Retinal pigment epithelial cell (primary cell): ENCODE measurements around the gene CLASRP.

Experiments used
- DNase-seq: peaks from one replicate; pipeline ENCODE4 v3.0.0-alpha.2; 2010; ENCODE audit warnings: low read depth
- H3K4me3 ChIP-seq: 2 replicates; pipeline ENCODE4 v1.5.1; 2011; ENCODE audit warnings: mild to moderate bottlenecking, low read length, control low read depth, moderate library complexity
- TF ChIP-seq, protein P1 (sequence below): conservative IDR thresholded peaks from 2 replicates; pipeline ENCODE4 v1.5.1; 2011; ENCODE audit warnings: low read depth, low read length, control low read depth, inconsistent platforms

Gene CLASRP

DNA sequence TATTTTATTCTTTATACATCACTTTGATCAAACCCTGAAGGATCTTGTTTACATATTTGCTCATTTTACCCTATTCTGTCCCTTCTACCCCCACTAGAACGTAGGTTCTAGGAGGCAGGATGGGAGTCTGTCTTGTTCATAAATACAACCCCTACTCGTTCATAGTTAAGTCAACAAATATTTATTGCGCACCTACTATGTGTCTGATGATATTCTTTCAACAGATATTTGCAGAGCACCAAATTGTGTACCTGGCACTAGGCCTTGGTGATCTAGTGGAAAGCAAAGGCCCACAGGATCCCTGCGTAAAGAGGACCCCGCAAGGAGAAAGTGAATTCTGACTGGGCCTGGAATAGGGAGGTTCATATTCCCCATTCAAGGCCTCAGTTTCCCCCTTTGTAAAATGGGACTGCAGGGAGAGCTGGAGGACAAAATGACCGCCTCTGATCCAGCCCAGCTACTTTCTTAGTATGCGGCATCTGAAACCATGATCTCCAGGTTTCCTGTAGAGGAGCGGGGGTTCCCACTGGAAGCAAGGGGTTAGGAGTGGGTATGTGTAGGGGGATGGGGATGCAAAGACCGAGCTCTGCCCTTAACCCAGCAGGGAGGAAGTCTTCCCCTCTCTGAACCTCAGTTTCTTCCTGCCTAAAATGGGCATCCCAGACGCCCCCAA, 39.7 kb downstream of the CLASRP start:
- TF ChIP-seq, protein P1, sequence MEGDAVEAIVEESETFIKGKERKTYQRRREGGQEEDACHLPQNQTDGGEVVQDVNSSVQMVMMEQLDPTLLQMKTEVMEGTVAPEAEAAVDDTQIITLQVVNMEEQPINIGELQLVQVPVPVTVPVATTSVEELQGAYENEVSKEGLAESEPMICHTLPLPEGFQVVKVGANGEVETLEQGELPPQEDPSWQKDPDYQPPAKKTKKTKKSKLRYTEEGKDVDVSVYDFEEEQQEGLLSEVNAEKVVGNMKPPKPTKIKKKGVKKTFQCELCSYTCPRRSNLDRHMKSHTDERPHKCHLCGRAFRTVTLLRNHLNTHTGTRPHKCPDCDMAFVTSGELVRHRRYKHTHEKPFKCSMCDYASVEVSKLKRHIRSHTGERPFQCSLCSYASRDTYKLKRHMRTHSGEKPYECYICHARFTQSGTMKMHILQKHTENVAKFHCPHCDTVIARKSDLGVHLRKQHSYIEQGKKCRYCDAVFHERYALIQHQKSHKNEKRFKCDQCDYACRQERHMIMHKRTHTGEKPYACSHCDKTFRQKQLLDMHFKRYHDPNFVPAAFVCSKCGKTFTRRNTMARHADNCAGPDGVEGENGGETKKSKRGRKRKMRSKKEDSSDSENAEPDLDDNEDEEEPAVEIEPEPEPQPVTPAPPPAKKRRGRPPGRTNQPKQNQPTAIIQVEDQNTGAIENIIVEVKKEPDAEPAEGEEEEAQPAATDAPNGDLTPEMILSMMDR, result no peak
- H3K4me3 ChIP-seq, result peak overlapping the region; percentile 95
- DNase-seq, result no peak

DNA sequence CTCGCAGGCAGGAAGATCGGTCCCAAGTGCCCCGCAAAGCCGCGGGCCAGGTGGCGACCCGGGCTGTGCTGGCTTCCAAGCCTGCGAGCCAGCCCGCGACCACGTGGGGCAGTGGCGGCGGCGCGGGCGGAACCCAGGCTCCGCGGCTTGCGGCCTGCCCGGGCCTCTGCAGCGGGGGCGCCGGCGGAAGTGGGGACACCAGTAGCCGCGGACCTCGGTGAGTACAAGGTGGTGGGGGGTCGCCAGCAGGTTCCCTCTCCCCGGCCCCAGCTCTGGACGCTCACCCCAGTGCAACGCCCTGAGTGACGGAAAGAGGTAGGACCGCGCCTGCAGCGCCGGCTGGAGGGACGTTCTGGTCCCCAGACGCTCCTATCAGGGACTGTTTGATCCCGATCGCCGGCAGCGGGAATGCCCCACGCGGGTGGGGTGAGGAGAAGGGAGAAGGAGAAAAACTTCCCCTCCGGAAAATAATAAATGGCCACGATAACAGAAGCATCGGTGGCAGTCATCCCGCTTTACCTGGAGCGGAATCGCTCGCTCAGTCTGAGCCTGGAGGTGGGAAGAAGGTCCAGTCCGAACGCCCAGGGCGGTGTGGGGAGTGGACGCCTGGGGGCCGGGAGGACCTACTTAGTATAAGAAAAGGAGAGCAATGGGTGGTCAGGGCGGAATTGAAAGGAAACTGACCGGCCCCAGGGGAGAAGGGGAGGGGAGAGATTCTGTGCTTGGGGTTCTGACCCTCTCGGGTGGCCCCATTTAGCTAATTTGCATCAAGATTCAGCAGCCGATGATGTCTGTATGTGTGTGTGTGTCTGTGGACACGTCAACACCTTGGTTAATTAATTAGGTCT, 40.4 kb downstream of the CLASRP start, which contains the start of gene GEMIN7:
Gene GEMIN7 (plus strand): TSS at position 198 of the 848 bp plus-strand sequence. CDS start 10,855 bp downstream, outside the sequence.
- TF ChIP-seq, protein P1, result no peak
- peak within 1 kb of the TSS; percentile 95 for H3K4me3 ChIP-seq
- DNase-seq, result no peak

DNA sequence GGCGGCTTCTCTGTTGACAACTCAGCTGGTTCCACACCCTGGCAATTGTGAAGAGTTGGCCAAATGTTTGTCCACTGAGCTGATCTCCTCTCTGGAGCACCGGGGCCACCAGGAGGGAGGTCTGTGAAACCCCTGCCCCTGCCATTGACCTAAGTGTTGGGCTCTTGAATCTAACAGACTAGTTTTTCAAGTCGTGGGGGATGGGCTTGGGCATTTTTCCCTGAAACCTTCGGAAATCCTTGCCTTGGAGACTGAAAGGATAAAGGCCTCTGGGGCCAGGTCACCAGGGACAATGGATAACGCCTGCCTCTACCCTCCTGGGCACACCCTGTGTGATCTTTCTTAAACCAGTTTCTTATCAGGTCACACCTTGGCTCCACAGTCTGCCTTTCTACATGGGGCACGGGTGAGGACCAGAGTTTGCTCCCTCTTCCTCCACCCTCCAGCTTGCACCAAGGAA, 41.1 kb downstream of the CLASRP start:
- DNase-seq, result no peak
- TF ChIP-seq, protein P1, result no peak
- peak overlapping the region; percentile 95 for H3K4me3 ChIP-seq

DNA sequence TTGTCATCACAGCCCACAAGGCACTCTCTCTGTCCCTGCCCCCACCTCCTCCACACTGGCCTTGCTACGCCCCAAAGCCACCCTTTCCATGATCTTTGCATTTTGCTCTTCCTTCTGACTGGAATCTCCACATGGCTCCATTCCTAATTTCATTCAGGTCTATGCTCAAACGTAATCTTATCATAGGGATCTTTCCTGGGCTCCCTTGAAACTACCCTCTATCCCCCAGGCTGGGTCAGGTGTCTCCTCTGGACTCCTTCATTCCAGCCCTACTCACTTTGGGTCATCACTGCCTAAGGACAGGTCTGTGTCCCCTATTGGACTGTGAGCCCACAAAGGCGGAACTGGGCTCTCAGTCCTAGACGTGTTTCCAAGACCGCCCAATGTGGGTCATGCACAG, 43.3 kb downstream of the CLASRP start:
- H3K4me3 ChIP-seq, result no peak overlapping the region
- no peak for DNase-seq
- TF ChIP-seq, protein P1, result no peak

DNA sequence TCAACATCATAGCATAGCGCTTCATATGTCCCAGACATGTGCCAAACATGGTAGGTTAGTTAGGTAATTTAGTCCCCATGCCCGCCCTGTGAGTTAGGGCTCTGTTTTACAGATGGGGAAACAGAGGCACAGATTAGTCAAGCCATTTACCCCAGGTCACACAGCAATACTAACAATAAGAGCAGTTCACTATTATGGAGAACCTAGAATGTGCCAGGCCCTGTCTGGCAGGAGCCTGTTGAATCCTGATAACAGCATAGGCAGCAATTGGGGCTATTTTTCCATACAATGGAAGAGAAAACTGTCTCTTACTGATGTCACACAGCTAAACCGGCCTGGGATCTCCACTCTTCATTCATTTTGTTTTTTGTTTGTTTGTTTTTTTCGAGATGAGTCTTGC, 47.6 kb downstream of the CLASRP start:
- TF ChIP-seq, protein P1, result no peak
- no peak for DNase-seq
- no peak overlapping the region for H3K4me3 ChIP-seq

DNA sequence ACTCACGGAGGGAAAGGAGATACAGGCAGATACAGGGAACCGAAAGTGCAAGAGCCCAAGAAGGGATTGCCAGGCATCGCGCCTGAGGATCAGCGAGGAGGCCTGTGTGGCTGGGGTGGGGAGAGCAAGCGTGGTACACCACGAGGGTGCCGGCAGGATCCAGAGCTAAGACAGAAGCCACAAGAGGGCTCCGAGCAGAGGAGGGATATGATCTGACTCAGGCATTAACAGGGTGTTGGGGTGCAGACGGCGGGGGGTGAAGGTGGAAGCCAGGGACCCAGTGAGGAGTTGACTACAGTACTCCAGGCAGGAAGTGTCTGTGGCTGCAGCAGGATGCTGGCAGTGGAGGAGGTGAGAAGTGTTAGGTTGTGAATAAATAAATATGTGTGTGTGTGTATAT, 48.7 kb downstream of the CLASRP start:
- no peak for DNase-seq
- no peak overlapping the region for H3K4me3 ChIP-seq
- TF ChIP-seq, protein P1, result no peak
